Lower leg skin (tissue), 4 donors: Measurements from ENCODE around the gene KCND2. TPM values are rescaled to one million over a fixed set of nuclear protein-coding genes. Genes with fewer than 3 reads are reported as not detected.

Experiments
- DNase-seq, 2 donors: peaks; one replicate each; pipeline ENCODE4 v3.0.0-alpha.2; 2019; ENCODE audit warnings: low spot score in 2 of 2
- H3K4me3 ChIP-seq: fragments of 200-600 bp; sonication (generic); 2 replicates; pipeline ENCODE4 v1.5.1; 2017; ENCODE audit warnings: mild to moderate bottlenecking, low read depth; ENCODE audit not compliant: poor library complexity, severe bottlenecking
- CTCF ChIP-seq, 3 donors: fragments of 450-650 bp; IDR thresholded peaks; one replicate each; pipeline ENCODE4 v1.5.1; 2016; ENCODE audit warnings: antibody characterized with exemption in 3 of 3, mild to moderate bottlenecking in 3 of 3, moderate library complexity in 2 of 3
- POLR2A ChIP-seq, 2 donors: fragments of 450-650 bp; IDR thresholded peaks; one replicate each; pipeline ENCODE4 v1.6.1; 2016 to 2017; ENCODE audit warnings: antibody characterized with exemption in 2 of 2, mild to moderate bottlenecking in 1 of 2, moderate library complexity in 1 of 2
- WGBS, 2 donors: methylation state at CpG; one replicate each; pipeline ENCODE4 v1.1.5; 2018; 5-methylcytosine and 5-hydroxymethylcytosine counted together
- intact Hi-C: fragments of 100-400 bp; cut with DNase I; formaldehyde crosslinking; loops from one replicate; pipeline ENCODE4 v1.15.0; 2023; ENCODE audit warnings: low total_unique reads
- total RNA-seq, 4 donors: library from RNA; depleted of rRNA; stranded (reverse); fragments of >200 nt; gene quantifications; one replicate each; pipeline ENCODE4 v1.1.0, GENCODE V29; 2016

Gene KCND2
- total RNA-seq, 4 donors from 2014 or later = 0.11 to 0.25 (median 0.15) TPM

GRCh38 chr7:120344276-120344675, 71.3 kb downstream of the KCND2 start:
- intact Hi-C loops = no loop called here
- DNase-seq = no peak
- WGBS, 2 donors = 56 to 63% methylated on average over 5 of the region's 5 CpGs
- no peak for TF ChIP-seq POLR2A (IDR thresholded peaks at IDR 0.05)
- no peak for TF ChIP-seq CTCF (IDR thresholded peaks at IDR 0.05)
- H3K4me3 ChIP-seq = no peak overlapping the region

- 83 to 95% methylated on average over 3 of the region's 3 CpGs for WGBS, 2 donors
- intact Hi-C loops = no loop called here
- DNase-seq = no peak
- no peak for TF ChIP-seq POLR2A (IDR thresholded peaks at IDR 0.05)
- no peak for TF ChIP-seq CTCF (IDR thresholded peaks at IDR 0.05)
- no peak overlapping the region for H3K4me3 ChIP-seq
Measured at GRCh38 chr7:120353171-120353570, 80.2 kb downstream of the KCND2 start.

GRCh38 chr7:120360918-120361317, 87.9 kb downstream of the KCND2 start:
- no peak for DNase-seq
- intact Hi-C loops = no loop called here
- H3K4me3 ChIP-seq = no peak overlapping the region
- TF ChIP-seq POLR2A (IDR thresholded peaks at IDR 0.05) (no peak), CTCF (IDR thresholded peaks at IDR 0.05) (no peak)

- H3K4me3 ChIP-seq = no peak overlapping the region
- intact Hi-C loops = no loop called here
- DNase-seq = no peak
- TF ChIP-seq POLR2A (IDR thresholded peaks at IDR 0.05) (no peak), CTCF (IDR thresholded peaks at IDR 0.05) (no peak)
Measured at GRCh38 chr7:120363414-120363813, 90.4 kb downstream of the KCND2 start.

GRCh38 chr7:120370954-120371353, 98.0 kb downstream of the KCND2 start:
- no peak for DNase-seq
- TF ChIP-seq POLR2A (IDR thresholded peaks at IDR 0.05) (no peak), CTCF (IDR thresholded peaks at IDR 0.05) (no peak)
- WGBS, 2 donors = 79 to 85% methylated on average over 2 of the region's 2 CpGs
- intact Hi-C loops = no loop called here
- H3K4me3 ChIP-seq = no peak overlapping the region

GRCh38 chr7:120373174-120373573, 100.2 kb downstream of the KCND2 start:
- no peak overlapping the region for H3K4me3 ChIP-seq
- no peak for DNase-seq
- intact Hi-C loops = no loop called here
- TF ChIP-seq CTCF (IDR thresholded peaks at IDR 0.05) (no peak), POLR2A (IDR thresholded peaks at IDR 0.05) (no peak)
